Effector memory CD8-positive, alpha-beta T cell (primary cell): Measurements from ENCODE around the gene SLC16A6.
"Not testable (repeated sequence)": the region's sequence is repeated elsewhere in the genome, so short reads cannot be mapped to it uniquely, and the experiment has no call there.

Source experiments
- ATAC-seq: fragments of 150-1000 bp; cut with Tn5 transposase; replicated peaks from 2 replicates; pipeline ENCODE4 v1.10.0; 2021; ENCODE audit warnings: mild to moderate bottlenecking, moderate library complexity
- DNase-seq, 3 experiments: peaks; one replicate each; pipeline ENCODE4 v3.0.0; 2021
- H3K27ac Mint-ChIP-seq, 2 donors: one replicate each; pipeline ENCODE4 v1.8.0; 2022; ENCODE audit warnings: mild to moderate bottlenecking in 2 of 2, mixed read lengths in 2 of 2, moderate library complexity in 2 of 2
- H3K27me3 Mint-ChIP-seq, 2 donors: one replicate each; pipeline ENCODE4 v1.8.0; 2022; ENCODE audit warnings: mixed read lengths in 2 of 2
- H3K36me3 Mint-ChIP-seq: one replicate; pipeline ENCODE4 v1.8.0; 2022; ENCODE audit warnings: mild to moderate bottlenecking, moderate library complexity, mixed read lengths; ENCODE audit not compliant: insufficient read depth
- H3K4me1 Mint-ChIP-seq, 2 donors: one replicate each; pipeline ENCODE4 v1.8.0; 2022; ENCODE audit warnings: low read depth in 2 of 2, mixed read lengths in 2 of 2
- H3K4me3 Mint-ChIP-seq, 2 donors: one replicate each; pipeline ENCODE4 v1.8.0; 2022; ENCODE audit warnings: mild to moderate bottlenecking in 2 of 2, mixed read lengths in 2 of 2, moderate library complexity in 2 of 2
- H3K9me3 Mint-ChIP-seq, 2 donors: one replicate each; pipeline ENCODE4 v1.8.0; 2022; ENCODE audit warnings: mixed read lengths in 2 of 2

The SLC16A6 gene

DNA sequence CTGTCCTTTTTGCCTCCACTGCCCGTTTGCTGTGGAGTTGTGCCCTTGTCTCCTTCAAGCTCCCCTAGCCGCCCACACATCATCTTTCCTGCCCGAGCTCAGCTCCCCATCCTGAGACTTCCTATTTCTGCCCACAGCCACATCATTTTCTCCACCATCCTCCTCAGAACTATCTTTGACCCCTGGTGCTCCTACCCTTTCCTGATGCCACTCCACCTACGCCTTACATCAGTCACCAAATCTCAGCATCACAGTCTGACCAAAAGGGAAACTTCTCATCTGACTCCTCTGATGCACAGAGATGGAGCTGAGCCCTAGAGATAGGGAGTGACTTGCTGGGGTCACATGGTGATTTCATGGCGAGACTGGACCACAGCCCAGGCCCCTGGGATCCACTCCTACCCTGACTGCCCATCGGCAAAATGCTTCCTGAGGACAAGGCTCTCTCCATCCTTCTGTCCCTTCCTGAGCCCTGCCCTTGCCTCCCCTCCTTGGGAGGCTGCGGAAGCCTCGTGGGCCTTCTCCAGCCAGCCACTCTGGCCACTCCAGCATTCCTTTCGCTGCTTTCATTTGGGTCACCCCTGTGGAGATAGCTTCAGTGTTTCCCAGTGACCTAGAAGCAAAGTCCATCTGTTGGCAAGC is 62.8 kb downstream of the SLC16A6 start:
- H3K27ac Mint-ChIP-seq = peak overlapping the region; percentile 83 to 88

DNA sequence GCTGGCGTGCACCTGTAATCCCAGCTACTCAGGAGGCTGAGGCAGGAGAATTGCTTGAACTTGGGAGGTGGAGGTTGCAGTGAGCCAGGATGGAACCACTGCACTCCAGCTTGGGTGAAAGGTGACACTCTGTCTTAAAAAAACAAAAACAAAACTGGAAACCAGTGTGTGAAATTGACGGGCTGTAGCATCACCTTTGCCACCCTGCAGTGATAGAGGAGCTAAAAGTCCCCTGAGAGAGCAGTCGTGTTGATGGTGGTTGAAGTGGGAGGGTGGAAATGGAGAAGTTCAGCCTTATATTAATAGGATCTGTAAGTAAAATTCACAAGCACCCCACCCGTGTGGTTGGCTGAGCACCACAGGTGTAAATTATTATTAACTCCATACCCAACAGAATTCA is 65.9 kb downstream of the SLC16A6 start:
- not testable (repeated sequence) for H3K27me3 Mint-ChIP-seq, DNase-seq, H3K9me3 Mint-ChIP-seq
- H3K27ac Mint-ChIP-seq = peak overlapping the region; percentile 89 to 94
- H3K36me3 Mint-ChIP-seq = peaks cover 14% of the 10 kb centered on the region
- ATAC-seq = peak; percentile 97
- H3K4me1 Mint-ChIP-seq = peaks cover 26 to 30% of the 10 kb centered on the region in 2 donors
- peak overlapping the region; percentile 37 to 41 for H3K4me3 Mint-ChIP-seq

More for the DNA sequence above, 62.8 kb downstream of the SLC16A6 start:
- Mint-ChIP-seq H3K36me3 (peaks cover 14% of the 10 kb centered on the region), H3K4me1 (peaks cover 19 to 27% of the 10 kb centered on the region in 2 donors)
- not testable (repeated sequence) for ATAC-seq, H3K27me3 Mint-ChIP-seq, H3K4me3 Mint-ChIP-seq, DNase-seq, H3K9me3 Mint-ChIP-seq

DNA sequence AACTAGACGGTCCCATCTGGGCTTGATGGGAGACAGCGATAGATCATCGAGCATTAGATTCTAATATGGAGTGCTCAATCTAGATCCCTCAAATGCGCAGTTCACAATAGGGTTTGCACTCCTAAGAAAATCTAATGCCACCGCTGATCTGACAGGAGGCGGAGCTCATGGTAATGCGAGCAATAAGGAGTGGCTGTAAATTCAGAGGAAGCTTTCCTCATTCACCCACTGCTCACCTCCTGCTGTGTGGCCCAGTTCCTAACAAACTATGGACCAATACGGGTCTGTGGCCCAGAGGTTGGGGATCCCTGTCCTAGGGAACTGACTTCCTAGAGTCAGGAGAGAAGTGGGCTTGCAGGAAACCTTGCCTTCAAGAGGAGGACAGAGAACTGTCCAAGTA is 68.3 kb downstream of the SLC16A6 start:
- no peak for DNase-seq
- no peak overlapping the region for H3K4me3 Mint-ChIP-seq
- H3K27ac Mint-ChIP-seq = peak overlapping the region; percentile 76 to 82
- no peak for ATAC-seq
- H3K9me3 Mint-ChIP-seq = no peaks in the 10 kb centered on the region
- H3K36me3 Mint-ChIP-seq = peaks cover 28% of the 10 kb centered on the region
- no peaks in the 10 kb centered on the region for H3K27me3 Mint-ChIP-seq
- peaks cover 23 to 31% of the 10 kb centered on the region in 2 donors for H3K4me1 Mint-ChIP-seq

DNA sequence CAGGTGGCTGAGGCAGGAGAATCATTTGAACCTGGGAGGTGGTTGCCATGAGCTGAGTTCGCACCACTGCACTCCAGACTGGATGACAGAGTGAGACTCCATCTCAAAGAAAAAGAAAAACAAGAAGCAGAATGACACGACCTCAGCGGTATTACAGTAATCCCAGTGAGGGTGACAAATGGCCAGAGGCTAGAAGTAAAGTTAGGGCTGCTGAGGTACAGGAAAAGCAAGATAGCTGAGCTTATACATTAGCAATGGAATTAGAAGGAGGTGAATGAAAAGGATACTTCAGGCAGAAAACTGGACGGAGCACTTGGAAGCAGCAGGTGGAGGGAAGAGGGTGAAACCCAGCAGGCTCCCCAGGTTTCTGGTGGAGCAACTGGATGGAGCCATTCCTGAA is 69.1 kb downstream of the SLC16A6 start:
- Mint-ChIP-seq H3K4me3 (no peak overlapping the region), H3K4me1 (peaks cover 23 to 27% of the 10 kb centered on the region in 2 donors), H3K27me3 (no peaks in the 10 kb centered on the region), H3K36me3 (peaks cover 36% of the 10 kb centered on the region), H3K9me3 (no peaks in the 10 kb centered on the region), H3K27ac (peak overlapping the region; percentile 18 to 82)
- ATAC-seq = no peak
- no peak for DNase-seq

DNA sequence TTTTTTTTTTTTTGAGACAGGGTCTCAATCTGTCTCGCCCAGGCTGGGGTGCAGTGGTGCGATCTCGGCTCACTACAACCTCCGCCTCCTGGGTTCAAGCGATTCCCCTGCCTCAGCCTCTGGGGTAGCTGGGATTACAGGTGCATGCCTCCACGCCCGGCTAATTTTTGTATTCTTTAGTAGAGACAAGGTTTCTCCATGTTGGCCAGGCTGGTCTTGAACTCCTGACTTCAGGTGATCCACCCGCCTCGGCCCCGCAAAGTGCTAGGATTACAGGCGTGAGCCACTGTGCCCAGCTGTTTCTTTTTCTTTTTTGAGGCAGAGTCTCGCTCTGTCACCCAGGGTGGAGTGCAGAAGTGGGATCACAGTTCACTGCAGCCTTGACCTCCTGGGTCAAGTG is 70.1 kb downstream of the SLC16A6 start:
- ATAC-seq, H3K9me3 Mint-ChIP-seq, DNase-seq, H3K27me3 Mint-ChIP-seq, H3K4me3 Mint-ChIP-seq: not testable (repeated sequence)
- H3K27ac Mint-ChIP-seq = peak overlapping the region in 1 of 2 donors; percentile 53
- H3K36me3 Mint-ChIP-seq = peaks cover 40% of the 10 kb centered on the region
- peaks cover 22 to 32% of the 10 kb centered on the region in 2 donors for H3K4me1 Mint-ChIP-seq

DNA sequence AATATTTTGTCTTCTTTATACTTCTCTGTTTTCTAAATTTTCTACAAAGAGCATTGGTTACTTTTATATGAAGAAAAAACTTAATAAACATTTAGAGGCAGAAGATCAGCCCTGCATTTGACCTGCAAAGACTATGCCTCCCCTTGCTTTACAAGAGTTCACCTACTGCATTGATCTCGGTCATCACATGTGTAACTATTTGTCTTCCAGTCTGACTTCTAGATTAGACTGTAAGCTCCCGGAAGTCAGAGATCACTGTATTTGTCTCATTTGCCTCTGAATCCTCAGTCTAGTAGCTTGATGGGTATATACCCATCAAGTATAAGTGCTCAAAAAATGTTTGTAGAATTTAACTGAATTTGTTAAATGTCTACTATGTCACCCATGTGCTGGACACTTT is 70.7 kb downstream of the SLC16A6 start:
- Mint-ChIP-seq H3K4me1 (peaks cover 22 to 30% of the 10 kb centered on the region in 2 donors), H3K36me3 (peaks cover 42% of the 10 kb centered on the region), H3K27ac (peak overlapping the region; percentile 74 to 84)
- DNase-seq, ATAC-seq, H3K4me3 Mint-ChIP-seq, H3K27me3 Mint-ChIP-seq, H3K9me3 Mint-ChIP-seq: not testable (repeated sequence)

DNA sequence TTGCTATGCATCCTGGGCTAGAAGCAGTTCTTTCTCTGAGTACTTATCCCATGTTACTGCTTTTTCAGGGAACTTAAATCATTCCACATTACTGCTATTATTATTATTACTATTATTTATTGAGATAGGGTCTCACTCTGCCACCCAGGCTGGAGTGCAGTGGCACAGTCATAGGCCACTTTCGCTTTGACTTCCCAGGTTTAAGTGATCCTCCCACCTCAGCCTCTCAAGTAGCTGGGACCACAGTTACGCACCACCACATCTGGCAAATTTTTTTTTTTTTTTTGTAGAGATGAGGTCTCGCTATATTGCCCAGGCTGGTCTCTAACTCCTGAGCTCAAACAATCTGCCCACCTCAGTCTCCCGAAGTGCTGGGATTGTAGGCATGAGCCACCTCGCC is 71.5 kb downstream of the SLC16A6 start:
- ATAC-seq, H3K27me3 Mint-ChIP-seq, DNase-seq, H3K4me3 Mint-ChIP-seq, H3K9me3 Mint-ChIP-seq: not testable (repeated sequence)
- Mint-ChIP-seq H3K27ac (peak overlapping the region; percentile 74 to 84), H3K36me3 (peaks cover 43% of the 10 kb centered on the region), H3K4me1 (peaks cover 16 to 26% of the 10 kb centered on the region in 2 donors)
